HCT116 (cell line): ENCODE results near the gene PALMD. TPM values are rescaled to one million over a fixed set of nuclear protein-coding genes. Genes with fewer than 3 reads are reported as not detected.

Experiments used
- ATAC-seq: fragments of 200-7000 bp; cut with Tn5 transposase; 2 replicates; pipeline ENCODE4 v1.9.1; 2020; ENCODE audit warnings: mild to moderate bottlenecking, moderate library complexity
- BruUV-seq: library from RNA; stranded (reverse); fragments of 400-500 nt; replicated peaks from 2 replicates; lab custom pipeline; 2021; lab: Mats Ljungman, UMichigan
- CTCF ChIA-PET: fragments of 300-600 bp; sonication (Branson Sonifier 250); formaldehyde crosslinking; loops from one replicate; lab custom pipeline; 2021; ENCODE audit warnings: antibody characterized with exemption; lab: Charles Lee
- POLR2A ChIA-PET: fragments of 300-600, 350-600 bp; sonication (Branson Sonifier 250); formaldehyde crosslinking; loops from one replicate; lab custom pipeline; 2021; ENCODE audit warnings: antibody characterized with exemption; lab: Charles Lee
- RAD21 ChIA-PET, 2 experiments: fragments of 300-600 bp; sonication (Branson Sonifier 250); formaldehyde crosslinking; loops; one replicate each; lab custom pipeline; 2023; ENCODE audit warnings: low total read pairs in 2 of 2; ENCODE audit not compliant: uncharacterized antibody in 2 of 2, unreplicated experiment in 2 of 2, low non-redundant PET in 1 of 2; lab: Charles Lee
- DNase-seq: peaks from one replicate; pipeline ENCODE4 v3.0.0-alpha.2; 2010; ENCODE audit warnings: low read depth, low spot score
- H2AFZ ChIP-seq: fragments of 200-600 bp; shearing (Covaris generic), sonication (generic); 2 replicates; pipeline ENCODE4 v1.6.1; 2017; ENCODE audit warnings: low read depth, mixed run types, mixed read lengths, antibody characterized with exemption, low read length; ENCODE audit not compliant: poor library complexity, severe bottlenecking
- H3K27ac ChIP-seq: 2 replicates; pipeline ENCODE4 v1.5.1; 2012; ENCODE audit warnings: low read depth, low read length
- H3K27me3 ChIP-seq: fragments of 200-600 bp; sonication (generic); 2 replicates; pipeline ENCODE4 v1.6.1; 2016; ENCODE audit warnings: mixed run types, low read length, mixed read lengths; ENCODE audit not compliant: insufficient read depth
- H3K36me3 ChIP-seq, 2 experiments: fragments of 200-500 bp in 1 of 2; fragments of 200-600 bp in 1 of 2; sonication (Bioruptor generic) in 1 of 2; sonication (generic) in 1 of 2; 2 replicates each; pipeline versions ENCODE4 v1.5.1 to v1.6.1; 2014 to 2016; ENCODE audit warnings: low read length in 2 of 2, inconsistent platforms in 1 of 2, mixed read lengths in 1 of 2, mixed run types in 1 of 2; ENCODE audit not compliant: insufficient read depth in 2 of 2, control insufficient read depth in 1 of 2
- H3K4me1 ChIP-seq, 2 experiments: fragments of 200-600 bp in 1 of 2; sonication (generic) in 1 of 2; 2 replicates each; pipeline versions ENCODE4 v1.5.1 to v1.6.1; 2012 to 2017; ENCODE audit warnings: low read length in 2 of 2, inconsistent platforms in 1 of 2, mild to moderate bottlenecking in 1 of 2, mixed read lengths in 1 of 2, mixed run types in 1 of 2, moderate library complexity in 1 of 2; ENCODE audit not compliant: insufficient read depth in 2 of 2, control insufficient read depth in 1 of 2
- H3K4me2 ChIP-seq: fragments of 200-600 bp; sonication (generic); 2 replicates; pipeline ENCODE4 v1.6.1; 2017; ENCODE audit warnings: mixed run types, low read length, mixed read lengths
- H3K4me3 ChIP-seq, 2 experiments: fragments of 200-600 bp in 1 of 2; sonication (generic) in 1 of 2; replicated peaks in 1 of 2; 2 replicates each; pipeline ENCODE4 v1.5.1; 2011 to 2016; ENCODE audit warnings: low read length in 2 of 2, control low read depth in 1 of 2, low read depth in 1 of 2, mild to moderate bottlenecking in 1 of 2, mixed read lengths in 1 of 2, mixed run types in 1 of 2
- H3K79me2 ChIP-seq: fragments of 200-600 bp; sonication (generic); 2 replicates; pipeline ENCODE4 v1.6.1; 2017; ENCODE audit warnings: mild to moderate bottlenecking, mixed run types, low read length, moderate library complexity, mixed read lengths; ENCODE audit not compliant: insufficient read depth
- H3K9ac ChIP-seq: fragments of 200-600 bp; sonication (generic); 2 replicates; pipeline ENCODE4 v1.6.1; 2016; ENCODE audit warnings: low read length, mixed read lengths
- H3K9me2 ChIP-seq: fragments of 200-600 bp; sonication (generic), shearing (Covaris generic); 2 replicates; pipeline ENCODE4 v1.6.1; 2017; ENCODE audit warnings: mixed run types, mild to moderate bottlenecking, moderate library complexity; ENCODE audit not compliant: insufficient read depth
- H3K9me3 ChIP-seq, 2 experiments: fragments of 200-500 bp in 1 of 2; fragments of 200-600 bp in 1 of 2; sonication (Bioruptor generic) in 1 of 2; sonication (generic) in 1 of 2; 2 replicates each; pipeline ENCODE4 v1.6.1; 2014 to 2017; ENCODE audit warnings: low read length in 2 of 2, mixed read lengths in 2 of 2, inconsistent platforms in 1 of 2, low read depth in 1 of 2, mild to moderate bottlenecking in 1 of 2, mixed run types in 1 of 2, moderate library complexity in 1 of 2; ENCODE audit not compliant: control insufficient read depth in 1 of 2, insufficient read depth in 1 of 2
- H4K20me1 ChIP-seq: fragments of 200-600 bp; sonication (generic), shearing (Covaris generic); 2 replicates; pipeline ENCODE4 v1.6.1; 2017; ENCODE audit warnings: mixed run types, mild to moderate bottlenecking, moderate library complexity; ENCODE audit not compliant: insufficient read depth
- CBX3 ChIP-seq: IDR thresholded peaks from 2 replicates; pipeline ENCODE4 v1.6.1; 2012; ENCODE audit warnings: low read depth
- CEBPB ChIP-seq: IDR thresholded peaks from 2 replicates; pipeline ENCODE4 v1.6.1; 2012; ENCODE audit warnings: low read depth
- EGR1 ChIP-seq: IDR thresholded peaks from 2 replicates; pipeline ENCODE4 v1.6.1; 2012; ENCODE audit warnings: low read depth
- EZH2 ChIP-seq: fragments of 200-600 bp; sonication (generic); IDR thresholded peaks from 2 replicates; pipeline ENCODE4 v1.6.1; 2017; ENCODE audit warnings: antibody characterized with exemption, mixed run types
- EZH2phosphoT487 ChIP-seq: fragments of 200-600 bp; IDR thresholded peaks from 2 replicates; pipeline ENCODE4 v1.6.1; 2018; ENCODE audit warnings: antibody characterized with exemption, borderline replicate concordance
- FOSL1 ChIP-seq: IDR thresholded peaks from 2 replicates; pipeline ENCODE4 v1.6.1; 2012; ENCODE audit warnings: low read depth
- JUND ChIP-seq: IDR thresholded peaks from 2 replicates; pipeline ENCODE4 v1.6.1; 2012
- POLR2A ChIP-seq: IDR thresholded peaks from 2 replicates; pipeline ENCODE4 v1.7.0; 2011; ENCODE audit warnings: borderline replicate concordance; ENCODE audit not compliant: insufficient read depth, insufficient read length; ENCODE audit errors: extremely low read depth
- REST ChIP-seq: IDR thresholded peaks from 2 replicates; pipeline ENCODE4 v1.6.1; 2012; ENCODE audit warnings: low read depth
- SIN3A ChIP-seq: IDR thresholded peaks from 2 replicates; pipeline ENCODE4 v1.6.1; 2012; ENCODE audit warnings: low read depth
- SRF ChIP-seq: IDR thresholded peaks from 2 replicates; pipeline ENCODE4 v1.6.1; 2012; ENCODE audit warnings: low read depth
- ZNF274 ChIP-seq: fragments of 200-500 bp; sonication (Bioruptor generic); IDR thresholded peaks from 2 replicates; pipeline ENCODE4 v1.6.1; 2014; ENCODE audit warnings: mild to moderate bottlenecking, low read depth, low read length, inconsistent platforms
- intact Hi-C: fragments of 100-400 bp; cut with micrococcal nuclease; formaldehyde crosslinking; loops from 2 replicates; pipeline ENCODE4 v1.10.0; 2022
- total RNA-seq: library from RNA; stranded (reverse); gene quantifications from one replicate; pipeline ENCODE4 v1.2.1, GENCODE V29; 2021; ENCODE audit not compliant: unreplicated experiment
- TF ChIP-seq, protein P1 (sequence below): IDR thresholded peaks from 2 replicates; pipeline ENCODE4 v1.6.1; 2012
- TF ChIP-seq, protein P2 (sequence below): IDR thresholded peaks from 2 replicates; pipeline ENCODE4 v1.6.1; 2012
- TF ChIP-seq, protein P3 (sequence below): IDR thresholded peaks from 2 replicates; pipeline ENCODE4 v1.6.1; 2011; ENCODE audit warnings: mild to moderate bottlenecking, low read length, moderate library complexity; ENCODE audit not compliant: insufficient replicate concordance; ENCODE audit errors: extremely low read depth

Gene PALMD
- total RNA-seq, 1 experiment from 2014 or later, result 0.12 TPM

GRCh38 chr1:99674115-99675064 lies 28.5 kb downstream of the PALMD start (continued):
- TF ChIP-seq FOSL1 (no peak), EZH2 (no peak), ZNF274 (no peak)
- TF ChIP-seq, protein P1, sequence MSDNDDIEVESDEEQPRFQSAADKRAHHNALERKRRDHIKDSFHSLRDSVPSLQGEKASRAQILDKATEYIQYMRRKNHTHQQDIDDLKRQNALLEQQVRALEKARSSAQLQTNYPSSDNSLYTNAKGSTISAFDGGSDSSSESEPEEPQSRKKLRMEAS, result no peak

- H2AFZ ChIP-seq, result no peak overlapping the region
- H3K4me2 ChIP-seq, result no peak overlapping the region
- CTCF ChIA-PET, result no interaction called here
- no peaks in the 10 kb centered on the region for H3K36me3 ChIP-seq
- RAD21 ChIA-PET, result no interaction called here
- no peaks in the 10 kb centered on the region for H3K9me3 ChIP-seq
- POLR2A ChIA-PET, result no interaction called here
- H3K9me2 ChIP-seq, result no peaks in the 10 kb centered on the region
- no peaks in the 10 kb centered on the region for H3K27me3 ChIP-seq
- no peaks in the 10 kb centered on the region for H3K79me2 ChIP-seq
- BruUV-seq, result no TSS peak
- H3K4me1 ChIP-seq, result no peaks in the 10 kb centered on the region
- no peak overlapping the region for H3K4me3 ChIP-seq
- intact Hi-C loops, result no loop called here
- DNase-seq (no peak), ATAC-seq (no peak)
- TF ChIP-seq, protein P1, result no peak
- TF ChIP-seq EZH2 (no peak), FOSL1 (no peak), EZH2phosphoT487 (no peak), EGR1 (no peak), POLR2A (no peak), SIN3A (no peak), CEBPB (no peak), CBX3 (no peak), SRF (no peak), REST (no peak), JUND (no peak)
- TF ChIP-seq, protein P2, sequence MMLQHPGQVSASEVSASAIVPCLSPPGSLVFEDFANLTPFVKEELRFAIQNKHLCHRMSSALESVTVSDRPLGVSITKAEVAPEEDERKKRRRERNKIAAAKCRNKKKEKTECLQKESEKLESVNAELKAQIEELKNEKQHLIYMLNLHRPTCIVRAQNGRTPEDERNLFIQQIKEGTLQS, result no peak
- TF ChIP-seq, protein P3, sequence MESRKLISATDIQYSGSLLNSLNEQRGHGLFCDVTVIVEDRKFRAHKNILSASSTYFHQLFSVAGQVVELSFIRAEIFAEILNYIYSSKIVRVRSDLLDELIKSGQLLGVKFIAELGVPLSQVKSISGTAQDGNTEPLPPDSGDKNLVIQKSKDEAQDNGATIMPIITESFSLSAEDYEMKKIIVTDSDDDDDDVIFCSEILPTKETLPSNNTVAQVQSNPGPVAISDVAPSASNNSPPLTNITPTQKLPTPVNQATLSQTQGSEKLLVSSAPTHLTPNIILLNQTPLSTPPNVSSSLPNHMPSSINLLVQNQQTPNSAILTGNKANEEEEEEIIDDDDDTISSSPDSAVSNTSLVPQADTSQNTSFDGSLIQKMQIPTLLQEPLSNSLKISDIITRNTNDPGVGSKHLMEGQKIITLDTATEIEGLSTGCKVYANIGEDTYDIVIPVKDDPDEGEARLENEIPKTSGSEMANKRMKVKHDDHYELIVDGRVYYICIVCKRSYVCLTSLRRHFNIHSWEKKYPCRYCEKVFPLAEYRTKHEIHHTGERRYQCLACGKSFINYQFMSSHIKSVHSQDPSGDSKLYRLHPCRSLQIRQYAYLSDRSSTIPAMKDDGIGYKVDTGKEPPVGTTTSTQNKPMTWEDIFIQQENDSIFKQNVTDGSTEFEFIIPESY, result no peak
- no peak overlapping the region for H3K9ac ChIP-seq
- H4K20me1 ChIP-seq, result no peaks in the 10 kb centered on the region
- H3K27ac ChIP-seq, result no peak overlapping the region
These were observed 29.4 kb downstream of the PALMD start for GRCh38 chr1:99675292-99675691.
